Progenitor cell of endocrine pancreas (in vitro differentiated cells): ENCODE results near the gene COL27A1. TPM values are rescaled to one million over a fixed set of nuclear protein-coding genes. Genes with fewer than 3 reads are reported as not detected.

ENCODE experiments used
- DNase-seq: peaks from one replicate; pipeline ENCODE4 v3.0.0; 2021; ENCODE audit warnings: low spot score; ENCODE audit not compliant: unreplicated experiment
- H3K27ac Mint-ChIP-seq: 2 replicates; pipeline ENCODE4 v1.8.0; 2021; ENCODE audit warnings: mild to moderate bottlenecking, moderate library complexity, mixed read lengths
- H3K27me3 Mint-ChIP-seq: 2 replicates; pipeline ENCODE4 v1.8.0; 2021; ENCODE audit warnings: mixed read lengths
- H3K36me3 Mint-ChIP-seq: 2 replicates; pipeline ENCODE4 v1.8.0; 2022; ENCODE audit warnings: mixed read lengths; ENCODE audit not compliant: insufficient read depth
- H3K4me1 Mint-ChIP-seq: 2 replicates; pipeline ENCODE4 v1.8.0; 2021; ENCODE audit warnings: low read depth, mixed read lengths
- H3K4me3 Mint-ChIP-seq: 2 replicates; pipeline ENCODE4 v1.8.0; 2021; ENCODE audit warnings: low read depth, mild to moderate bottlenecking, moderate library complexity, mixed read lengths
- H3K9me3 Mint-ChIP-seq: 2 replicates; pipeline ENCODE4 v1.8.0; 2021; ENCODE audit warnings: low read depth, mixed read lengths
- total RNA-seq: library from RNA; stranded (reverse); gene quantifications from 2 replicates; pipeline ENCODE4 v1.2.1, GENCODE V29; 2021
- TF ChIP-seq, protein P1 (sequence below): fragments of 200-600 bp; sonication (generic); IDR thresholded peaks from one replicate; pipeline ENCODE4 v1.5.0; 2021; ENCODE audit warnings: antibody characterized with exemption, mild to moderate bottlenecking; ENCODE audit not compliant: unreplicated experiment

COL27A1 gene
- total RNA-seq, 1 donor from 2014 or later, result 178 TPM

- H3K9me3 Mint-ChIP-seq, result no peaks in the 10 kb centered on the region
Measured at GRCh38 chr9:114213566-114213965, 58.2 kb downstream of the COL27A1 start.

GRCh38 chr9:114214181-114214580 is 58.8 kb downstream of the COL27A1 start:
- H3K4me1 Mint-ChIP-seq, result no peaks in the 10 kb centered on the region
- no peak overlapping the region for H3K4me3 Mint-ChIP-seq
- H3K27ac Mint-ChIP-seq, result no peak overlapping the region
- no peaks in the 10 kb centered on the region for H3K27me3 Mint-ChIP-seq
- H3K9me3 Mint-ChIP-seq, result no peaks in the 10 kb centered on the region
- TF ChIP-seq, protein P1, sequence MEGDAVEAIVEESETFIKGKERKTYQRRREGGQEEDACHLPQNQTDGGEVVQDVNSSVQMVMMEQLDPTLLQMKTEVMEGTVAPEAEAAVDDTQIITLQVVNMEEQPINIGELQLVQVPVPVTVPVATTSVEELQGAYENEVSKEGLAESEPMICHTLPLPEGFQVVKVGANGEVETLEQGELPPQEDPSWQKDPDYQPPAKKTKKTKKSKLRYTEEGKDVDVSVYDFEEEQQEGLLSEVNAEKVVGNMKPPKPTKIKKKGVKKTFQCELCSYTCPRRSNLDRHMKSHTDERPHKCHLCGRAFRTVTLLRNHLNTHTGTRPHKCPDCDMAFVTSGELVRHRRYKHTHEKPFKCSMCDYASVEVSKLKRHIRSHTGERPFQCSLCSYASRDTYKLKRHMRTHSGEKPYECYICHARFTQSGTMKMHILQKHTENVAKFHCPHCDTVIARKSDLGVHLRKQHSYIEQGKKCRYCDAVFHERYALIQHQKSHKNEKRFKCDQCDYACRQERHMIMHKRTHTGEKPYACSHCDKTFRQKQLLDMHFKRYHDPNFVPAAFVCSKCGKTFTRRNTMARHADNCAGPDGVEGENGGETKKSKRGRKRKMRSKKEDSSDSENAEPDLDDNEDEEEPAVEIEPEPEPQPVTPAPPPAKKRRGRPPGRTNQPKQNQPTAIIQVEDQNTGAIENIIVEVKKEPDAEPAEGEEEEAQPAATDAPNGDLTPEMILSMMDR, result no peak
- no peak for DNase-seq
- peaks cover 25% of the 10 kb centered on the region for H3K36me3 Mint-ChIP-seq

More at GRCh38 chr9:114213566-114213965, 58.2 kb downstream of the COL27A1 start:
- Mint-ChIP-seq H3K27ac (no peak overlapping the region), H3K4me1 (no peaks in the 10 kb centered on the region), H3K4me3 (no peak overlapping the region), H3K27me3 (no peaks in the 10 kb centered on the region), H3K36me3 (peaks cover 25% of the 10 kb centered on the region)
- TF ChIP-seq, protein P1, result no peak
- no peak for DNase-seq

DNA sequence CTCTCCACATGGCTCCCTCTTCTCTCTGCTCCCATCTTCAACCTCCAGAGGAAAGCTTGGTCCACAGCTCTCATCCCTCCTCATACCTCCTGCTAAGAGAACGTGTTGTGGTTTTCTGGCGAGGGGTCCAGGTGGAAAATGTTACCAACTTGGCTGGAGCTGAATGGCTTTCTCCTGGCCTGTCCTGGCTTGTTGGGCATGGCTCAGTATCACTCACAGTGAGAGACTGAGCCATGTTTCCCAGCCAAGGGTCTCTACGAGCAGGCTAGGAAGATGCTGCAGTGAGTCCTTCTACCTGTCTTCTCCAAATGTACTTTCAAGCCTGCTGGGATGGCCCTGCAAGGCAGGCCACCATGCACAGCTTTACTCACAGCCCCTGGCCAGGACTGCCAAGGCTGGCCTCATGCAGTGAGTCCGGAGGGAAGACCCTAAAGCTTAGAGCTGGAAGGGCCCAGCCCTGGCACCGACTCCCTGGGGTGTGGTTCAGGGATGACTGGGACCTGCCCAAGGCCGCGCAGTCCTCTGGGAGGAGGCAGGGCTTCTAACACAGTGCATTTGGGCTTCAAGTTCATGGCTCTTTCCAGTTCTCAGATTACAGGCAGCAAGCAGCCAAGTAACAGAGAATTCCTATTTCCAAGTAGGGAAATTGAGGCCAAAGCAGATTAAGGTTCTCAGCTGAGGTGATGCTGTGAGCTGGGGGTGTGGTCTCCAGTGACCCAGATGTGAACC is 59.5 kb downstream of the COL27A1 start:
- TF ChIP-seq, protein P1, result no peak
- Mint-ChIP-seq H3K36me3 (peaks cover 21% of the 10 kb centered on the region), H3K4me1 (no peaks in the 10 kb centered on the region), H3K27me3 (no peaks in the 10 kb centered on the region), H3K9me3 (no peaks in the 10 kb centered on the region), H3K27ac (no peak overlapping the region), H3K4me3 (no peak overlapping the region)
- no peak for DNase-seq

DNA sequence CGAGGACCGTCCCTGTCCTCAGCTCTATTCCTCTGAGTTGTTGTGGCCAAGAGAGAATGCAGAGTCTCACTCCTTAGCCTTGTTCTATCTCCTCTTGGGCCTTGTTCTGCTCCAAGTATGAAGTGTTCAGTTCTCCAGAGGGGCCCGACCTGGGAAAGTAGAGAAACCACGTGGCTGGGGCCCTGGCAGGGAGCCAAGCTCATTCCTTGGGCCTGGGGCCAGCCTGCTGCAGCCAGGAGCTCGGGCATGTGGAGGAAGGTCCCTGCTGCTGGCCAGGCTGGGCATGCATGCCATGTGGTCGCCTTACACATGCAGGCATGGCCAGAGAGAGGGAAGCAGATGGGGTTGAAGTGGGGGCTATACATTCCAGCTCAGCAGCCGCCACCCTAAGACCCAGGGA is 60.7 kb downstream of the COL27A1 start:
- TF ChIP-seq, protein P1, result no peak
- Mint-ChIP-seq H3K27me3 (no peaks in the 10 kb centered on the region), H3K4me1 (no peaks in the 10 kb centered on the region), H3K9me3 (no peaks in the 10 kb centered on the region), H3K27ac (no peak overlapping the region), H3K36me3 (peaks cover 20% of the 10 kb centered on the region), H3K4me3 (no peak overlapping the region)
- no peak for DNase-seq

GRCh38 chr9:114216976-114217375 is 61.6 kb downstream of the COL27A1 start:
- TF ChIP-seq, protein P1, result no peak
- Mint-ChIP-seq H3K4me3 (no peak overlapping the region), H3K36me3 (peaks cover 16% of the 10 kb centered on the region), H3K27ac (no peak overlapping the region), H3K27me3 (no peaks in the 10 kb centered on the region), H3K9me3 (no peaks in the 10 kb centered on the region), H3K4me1 (no peaks in the 10 kb centered on the region)
- DNase-seq, result no peak
